Neural cell (in vitro differentiated cells): Measurements from ENCODE around the gene MRE11. TPM values are rescaled to one million over a fixed set of nuclear protein-coding genes. Genes with fewer than 3 reads are reported as not detected.

Source experiments
- H2AFZ ChIP-seq: fragments of 200-600, 300-800 bp; sonication (generic), shearing (Covaris generic); 2 replicates; pipeline ENCODE4 v1.6.0; 2014; ENCODE audit warnings: low read depth, mild to moderate bottlenecking, antibody characterized with exemption, low read length, moderate library complexity
- H3F3A ChIP-seq: fragments of 200-600 bp; shearing (Covaris generic); 2 replicates; pipeline ENCODE4 v1.6.1; 2016; ENCODE audit warnings: mild to moderate bottlenecking, moderate library complexity, mixed read lengths, antibody characterized with exemption, low read length; ENCODE audit not compliant: insufficient read depth, poor library complexity, severe bottlenecking
- H3K27ac ChIP-seq: fragments of 200-600, 300-800 bp; sonication (generic), shearing (Covaris generic); 2 replicates; pipeline ENCODE4 v1.5.1; 2014; ENCODE audit warnings: mild to moderate bottlenecking, low read length, moderate library complexity
- H3K27me3 ChIP-seq: fragments of 300-800, 200-600 bp; sonication (generic), shearing (Covaris generic); 2 replicates; pipeline ENCODE4 v1.6.0; 2014; ENCODE audit warnings: mild to moderate bottlenecking, low read depth, low read length, moderate library complexity; ENCODE audit not compliant: insufficient read depth
- H3K36me3 ChIP-seq: fragments of 300-800, 200-600 bp; sonication (generic), shearing (Covaris generic); 2 replicates; pipeline ENCODE4 v1.5.1; 2014; ENCODE audit warnings: mild to moderate bottlenecking, antibody characterized with exemption, low read length, moderate library complexity; ENCODE audit not compliant: insufficient read depth
- H3K4me2 ChIP-seq: fragments of 300-800, 200-600 bp; sonication (generic), shearing (Covaris generic); 2 replicates; pipeline ENCODE4 v1.6.0; 2014; ENCODE audit warnings: mild to moderate bottlenecking, low read length
- H3K4me3 ChIP-seq: fragments of 300-800, 200-600 bp; sonication (generic), shearing (Covaris generic); 2 replicates; pipeline ENCODE4 v1.5.1; 2014; ENCODE audit warnings: mild to moderate bottlenecking, low read length, moderate library complexity
- H3K79me2 ChIP-seq: fragments of 200-600 bp; shearing (Covaris generic); replicated peaks from 2 replicates; pipeline ENCODE4 v1.6.0; 2014; ENCODE audit warnings: mild to moderate bottlenecking, low read length, moderate library complexity; ENCODE audit not compliant: insufficient read depth
- H3K9ac ChIP-seq: fragments of 300-800, 200-600 bp; sonication (generic), shearing (Covaris generic); 2 replicates; pipeline ENCODE4 v1.6.1; 2016; ENCODE audit warnings: mild to moderate bottlenecking, low read length, mixed read lengths
- H3K9me2 ChIP-seq: fragments of 200-600 bp; shearing (Covaris generic); 2 replicates; pipeline ENCODE4 v1.6.1; 2016; ENCODE audit warnings: mild to moderate bottlenecking, low read length, mixed read lengths; ENCODE audit not compliant: insufficient read depth
- H3K9me3 ChIP-seq: fragments of 200-600, 300-800 bp; sonication (generic), shearing (Covaris generic); 2 replicates; pipeline ENCODE4 v1.6.1; 2016; ENCODE audit warnings: mild to moderate bottlenecking, mixed run types, low read length, moderate library complexity, mixed read lengths
- H4K20me1 ChIP-seq: fragments of 200-600 bp; shearing (Covaris generic); 2 replicates; pipeline ENCODE4 v1.6.1; 2016; ENCODE audit warnings: mild to moderate bottlenecking, mixed run types; ENCODE audit not compliant: insufficient read depth
- CTCF ChIP-seq: fragments of 450-650 bp; IDR thresholded peaks from 2 replicates; pipeline ENCODE4 v1.5.1; 2014; ENCODE audit warnings: antibody characterized with exemption, mild to moderate bottlenecking, moderate library complexity; ENCODE audit not compliant: poor library complexity, severe bottlenecking
- EP300 ChIP-seq: fragments of 450-650 bp; conservative IDR thresholded peaks from 2 replicates; pipeline ENCODE4 v1.6.1; 2014; ENCODE audit warnings: antibody characterized with exemption, mild to moderate bottlenecking, moderate library complexity; ENCODE audit not compliant: poor library complexity, severe bottlenecking
- EZH2 ChIP-seq: fragments of 200-600, 300-800 bp; shearing (Covaris generic), sonication (generic); IDR thresholded peaks from 2 replicates; pipeline ENCODE4 v1.6.1; 2014; ENCODE audit warnings: antibody characterized with exemption, low read length, borderline replicate concordance, mild to moderate bottlenecking; ENCODE audit not compliant: insufficient read depth, poor library complexity, severe bottlenecking
- MXI1 ChIP-seq: fragments of 450-650 bp; conservative IDR thresholded peaks from 2 replicates; pipeline ENCODE4 v1.6.1; 2014; ENCODE audit warnings: antibody characterized with exemption, mild to moderate bottlenecking; ENCODE audit not compliant: poor library complexity, severe bottlenecking
- POLR2AphosphoS5 ChIP-seq: IDR thresholded peaks from 2 replicates; pipeline ENCODE4 v1.6.1; 2012
- RAD21 ChIP-seq: fragments of 450-650 bp; conservative IDR thresholded peaks from 2 replicates; pipeline ENCODE4 v1.6.1; 2014; ENCODE audit warnings: antibody characterized with exemption, mild to moderate bottlenecking, moderate library complexity
- REST ChIP-seq: IDR thresholded peaks from 2 replicates; pipeline ENCODE4 v1.6.1; 2012; ENCODE audit warnings: borderline replicate concordance
- SMC3 ChIP-seq: fragments of 450-650 bp; conservative IDR thresholded peaks from 2 replicates; pipeline ENCODE4 v1.6.1; 2014; ENCODE audit warnings: antibody characterized with exemption, mild to moderate bottlenecking, moderate library complexity; ENCODE audit not compliant: poor library complexity
- TAF1 ChIP-seq: IDR thresholded peaks from 2 replicates; pipeline ENCODE4 v1.6.1; 2012; ENCODE audit warnings: low read depth
- polyA plus RNA-seq: library from polyadenylated mRNA; depleted of rRNA; stranded (reverse); fragments of >200 nt; gene quantifications from 2 replicates; pipeline ENCODE4 v1.2.3, GENCODE V29; 2014

MRE11 gene
- polyA plus RNA-seq, 1 donor from 2014 or later, result 5.1 TPM

- no peak overlapping the region for H3K4me2 ChIP-seq
- H2AFZ ChIP-seq, result no peak overlapping the region
- H3K36me3 ChIP-seq, result no peaks in the 10 kb centered on the region
- no peak for TF ChIP-seq REST
- no peak for TF ChIP-seq EP300
- no peak for TF ChIP-seq EZH2
- TF ChIP-seq RAD21, result no peak
- TF ChIP-seq CTCF, result no peak
- TF ChIP-seq SMC3, result no peak
- TF ChIP-seq POLR2AphosphoS5, result no peak
- no peak for TF ChIP-seq MXI1
- H3K9me3 ChIP-seq, result no peaks in the 10 kb centered on the region
- no peaks in the 10 kb centered on the region for H3K79me2 ChIP-seq
- H3K4me3 ChIP-seq, result no peak overlapping the region
- H3K9me2 ChIP-seq, result no peaks in the 10 kb centered on the region
- no peak overlapping the region for H3K27ac ChIP-seq
- no peaks in the 10 kb centered on the region for H4K20me1 ChIP-seq
- H3F3A ChIP-seq, result no peaks in the 10 kb centered on the region
- no peaks in the 10 kb centered on the region for H3K27me3 ChIP-seq
- no peak overlapping the region for H3K9ac ChIP-seq
Measured at GRCh38 chr11:94525546-94526324, 32.1 kb upstream of the MRE11 start.

GRCh38 chr11:94524341-94524740 lies 30.7 kb upstream of the MRE11 start:
- Histone ChIP-seq H3K9ac (no peak overlapping the region), H3K27ac (no peak overlapping the region), H3K4me3 (no peak overlapping the region), H3K27me3 (no peaks in the 10 kb centered on the region), H3K9me3 (no peaks in the 10 kb centered on the region), H3K4me2 (no peak overlapping the region), H2AFZ (no peak overlapping the region), H3K36me3 (no peaks in the 10 kb centered on the region), H3K9me2 (no peaks in the 10 kb centered on the region), H3K79me2 (no peaks in the 10 kb centered on the region), H4K20me1 (no peaks in the 10 kb centered on the region), H3F3A (no peaks in the 10 kb centered on the region)
- TF ChIP-seq RAD21 (no peak), CTCF (no peak), TAF1 (no peak)
